A673 (cell line): ENCODE results near the gene RARRES2.

Experiments used
- CTCF ChIP-seq: fragments of 300-800, 200-600 bp; sonication (generic); conservative IDR thresholded peaks from 2 replicates; pipeline ENCODE4 v1.5.1; 2017; ENCODE audit warnings: low read depth, mild to moderate bottlenecking, antibody characterized with exemption, low read length, moderate library complexity, mixed read lengths
- EZH2 ChIP-seq: fragments of 200-600 bp; sonication (generic); IDR thresholded peaks from 2 replicates; pipeline ENCODE4 v1.6.1; 2017; ENCODE audit warnings: borderline replicate concordance, low read depth, mild to moderate bottlenecking, mixed read lengths, antibody characterized with exemption, low read length; ENCODE audit not compliant: poor library complexity, severe bottlenecking

- no peak for TF ChIP-seq CTCF
- TF ChIP-seq EZH2: no peak
Measured at GRCh38 chr7:150390205-150390604, 48.8 kb upstream of the RARRES2 start.
